ENCODE data around the gene UNC45A.
A peak's percentile ranks its signal among the peaks of the same experiment; 100 is the strongest.
"Not testable (repeated sequence)": the region's sequence is repeated elsewhere in the genome, so short reads cannot be mapped to it uniquely, and the experiment has no call there.

The UNC45A gene

DNA sequence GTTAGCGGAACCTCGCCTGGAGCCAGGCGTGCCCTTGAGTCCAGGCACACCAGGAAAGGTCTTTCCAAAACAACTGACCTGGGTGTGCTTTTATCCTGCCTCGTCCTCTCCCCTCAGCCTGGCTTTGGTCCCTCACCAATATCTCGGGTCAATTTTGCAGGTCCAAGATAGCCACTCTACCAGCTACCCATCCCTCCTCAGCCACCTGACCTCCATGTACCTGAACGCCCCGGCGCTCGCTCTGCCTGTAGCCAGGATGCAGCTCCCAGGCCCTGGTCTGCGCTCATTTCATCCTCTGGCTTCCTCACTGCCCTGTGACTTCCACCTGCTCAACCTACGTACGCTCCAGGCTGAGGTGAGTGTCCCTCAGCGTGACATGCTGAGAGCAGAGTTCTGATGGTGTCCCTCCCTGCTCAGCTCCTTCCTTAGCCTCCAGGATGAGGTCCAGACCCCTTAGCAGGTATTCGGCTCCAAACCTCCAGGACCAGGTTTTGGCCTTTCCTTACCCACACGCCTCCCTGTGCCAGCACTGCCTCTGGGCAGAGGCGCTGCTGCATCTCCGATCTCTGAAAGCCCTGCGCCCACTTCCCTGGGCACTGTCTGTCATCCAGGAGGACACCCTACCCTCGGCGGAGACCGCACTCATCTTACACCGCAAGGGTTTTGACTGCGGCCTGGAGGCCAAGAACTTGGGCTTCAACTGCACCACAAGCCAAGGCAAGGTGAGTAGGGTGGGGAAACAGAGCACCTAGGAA, 16.9 kb upstream of the UNC45A start:
- no peak for DNase-seq

DNA sequence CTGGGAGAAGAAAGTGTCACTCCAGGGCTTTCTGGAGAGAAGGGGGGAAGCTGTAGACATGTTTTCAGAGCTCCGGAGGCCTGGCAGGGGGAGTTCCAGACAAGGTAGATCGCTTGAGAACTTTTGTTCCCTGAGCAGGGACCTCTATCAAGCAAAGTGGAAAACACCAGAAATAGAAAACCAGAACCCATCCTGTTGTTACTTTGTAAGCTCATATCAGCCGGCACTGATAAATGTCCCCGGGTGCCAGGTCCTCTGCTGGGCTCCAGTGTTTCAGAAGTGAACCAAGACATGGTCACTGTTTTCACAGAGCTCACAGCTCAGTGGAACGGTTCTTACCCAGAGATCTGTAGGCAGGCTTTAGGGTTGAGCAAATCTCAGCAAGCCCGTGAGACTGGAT, 16.2 kb upstream of the UNC45A start:
- DNase-seq: no peak

DNA sequence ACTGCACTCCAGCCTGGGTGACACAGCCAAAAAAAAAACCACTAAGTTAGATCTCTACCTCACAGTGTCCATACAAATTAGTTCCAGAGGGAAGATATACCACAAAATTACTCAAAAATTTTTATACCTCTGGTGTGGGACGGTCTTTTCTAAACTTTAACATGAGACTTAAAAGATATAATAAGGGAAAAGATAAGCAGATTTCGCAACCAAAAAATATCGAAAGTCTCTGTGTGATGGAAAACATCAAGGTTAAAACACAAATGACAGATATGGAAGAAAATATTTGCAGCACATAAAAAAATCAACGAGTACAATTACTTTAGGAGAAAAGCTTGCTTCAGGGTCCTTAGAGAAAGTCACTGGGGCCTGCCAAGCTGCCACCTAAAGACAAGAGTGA, 13.2 kb upstream of the UNC45A start:
- DNase-seq: no peak

DNA sequence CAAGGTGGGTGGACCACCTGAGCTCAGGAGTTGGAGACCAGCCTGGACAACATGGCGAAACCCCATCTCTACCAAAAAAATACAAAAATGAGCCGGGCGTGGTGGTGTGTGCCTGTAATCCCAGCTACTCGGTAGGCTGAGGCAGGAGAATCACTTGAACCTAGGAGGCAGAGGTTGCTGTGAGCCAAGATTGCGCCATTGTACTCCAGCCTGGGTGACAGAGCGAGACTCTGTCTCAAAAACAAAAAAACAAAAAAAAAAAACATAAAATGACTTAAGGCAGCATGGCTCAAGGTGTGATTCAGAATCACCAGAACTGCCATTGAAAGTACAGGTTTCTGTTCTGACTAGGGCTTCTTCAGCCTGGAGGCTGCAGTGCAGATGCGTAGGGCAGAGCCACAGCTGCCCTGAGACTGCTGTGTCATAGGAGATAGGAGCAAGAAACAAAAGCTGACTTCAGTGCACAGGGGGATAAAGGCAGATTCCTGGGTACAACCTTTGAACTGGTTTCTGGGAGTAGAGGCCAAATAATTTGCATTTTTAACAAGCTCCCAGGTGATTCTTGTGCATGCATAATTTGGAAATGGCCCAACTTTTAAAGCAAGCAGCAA, 12.3 kb upstream of the UNC45A start:
- not testable (repeated sequence) for DNase-seq

DNA sequence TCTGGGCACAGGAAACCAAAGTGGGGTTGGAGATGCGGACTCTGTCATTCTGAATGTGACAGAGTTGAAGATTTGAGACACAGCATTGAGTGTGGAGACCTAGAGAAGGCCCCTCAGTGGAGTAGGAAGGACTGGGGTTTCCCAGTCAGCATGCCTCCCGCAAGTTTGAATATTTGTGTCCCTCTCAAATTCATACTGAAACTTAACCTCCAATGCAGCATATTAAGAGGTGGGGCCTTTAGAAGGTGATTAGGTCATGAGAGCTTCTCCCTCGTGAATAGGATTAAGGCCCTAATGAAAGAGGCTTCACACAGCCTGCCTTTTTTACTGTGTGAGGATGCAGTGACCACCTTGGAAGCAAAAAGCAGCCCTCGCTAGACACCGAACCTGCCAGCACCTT, 10.7 kb upstream of the UNC45A start:
- DNase-seq: no peak

DNA sequence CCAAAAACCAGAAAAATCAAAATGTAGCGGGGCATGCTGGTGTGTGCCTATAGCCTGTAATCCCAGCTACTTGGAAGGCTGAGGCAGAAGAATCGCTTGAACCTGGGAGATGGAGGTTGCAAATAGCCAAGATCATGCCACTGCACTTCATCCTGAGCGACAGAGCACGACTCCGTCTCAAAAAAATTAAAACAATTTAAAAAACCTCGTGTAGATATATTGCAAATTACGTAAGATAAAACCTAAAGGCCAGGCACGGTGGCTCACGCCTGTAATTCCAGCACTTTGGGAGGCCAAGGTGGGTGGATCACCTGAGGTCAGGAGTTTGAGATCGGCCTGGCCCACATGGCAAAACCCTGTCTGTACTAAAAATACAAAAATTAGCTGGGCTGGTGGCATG, 8.3 kb upstream of the UNC45A start:
- DNase-seq: not testable (repeated sequence)

DNA sequence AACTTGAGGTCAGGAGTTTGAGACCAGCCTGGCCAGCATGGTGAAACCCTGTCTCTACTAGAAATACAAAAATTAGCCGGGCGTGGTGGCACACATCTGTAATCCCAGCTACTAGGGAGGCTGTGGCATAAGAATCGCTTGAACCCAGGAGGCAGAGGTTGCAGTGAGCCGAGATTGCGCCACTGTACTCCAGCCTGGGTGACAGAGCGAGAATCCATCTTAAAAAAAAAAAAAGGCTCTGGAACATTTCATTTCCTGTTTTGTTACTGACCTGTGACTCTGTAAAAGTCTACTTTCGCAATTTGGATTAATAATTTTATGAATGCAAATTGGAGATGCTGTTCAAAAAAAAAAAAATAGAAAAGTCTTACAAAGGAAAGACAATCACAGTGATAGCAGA, 7.0 kb upstream of the UNC45A start:
- not testable (repeated sequence) for DNase-seq

DNA sequence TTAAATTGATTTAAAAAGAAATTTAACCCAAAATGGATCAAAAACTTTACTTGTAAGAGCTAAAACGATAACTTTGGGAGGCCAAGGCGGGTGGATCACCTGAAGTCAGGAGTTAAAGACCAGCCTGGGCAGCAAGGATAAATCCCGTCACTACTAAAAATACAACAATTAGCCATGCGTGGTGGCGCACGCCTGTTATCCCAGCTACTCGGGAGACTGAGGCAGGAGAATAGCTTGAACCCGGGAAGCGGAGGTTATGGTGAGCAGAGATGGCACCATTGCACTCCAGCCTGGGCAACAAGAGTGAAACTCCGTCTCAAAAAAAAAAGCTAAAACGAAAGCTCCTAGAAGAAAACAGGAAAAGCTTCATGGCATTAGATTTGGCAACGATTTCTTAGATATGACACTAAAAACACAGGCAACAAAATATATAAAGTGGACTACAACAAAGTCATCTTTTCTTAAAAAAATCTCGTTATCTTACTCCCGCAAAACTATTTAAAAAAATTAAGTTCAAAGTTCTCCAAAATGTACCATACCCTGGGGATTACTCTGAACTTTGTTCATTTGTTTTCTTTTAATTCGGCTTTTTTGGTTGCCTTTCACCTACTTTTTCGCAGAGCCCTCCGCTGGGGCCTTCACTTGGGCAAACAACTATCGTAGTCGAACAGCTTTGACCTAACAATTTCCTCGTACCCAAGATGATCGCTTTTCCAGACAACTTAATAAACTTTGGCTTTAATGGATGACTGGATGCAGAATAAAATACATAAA, 5.7 kb upstream of the UNC45A start:
- no peak for DNase-seq

DNA sequence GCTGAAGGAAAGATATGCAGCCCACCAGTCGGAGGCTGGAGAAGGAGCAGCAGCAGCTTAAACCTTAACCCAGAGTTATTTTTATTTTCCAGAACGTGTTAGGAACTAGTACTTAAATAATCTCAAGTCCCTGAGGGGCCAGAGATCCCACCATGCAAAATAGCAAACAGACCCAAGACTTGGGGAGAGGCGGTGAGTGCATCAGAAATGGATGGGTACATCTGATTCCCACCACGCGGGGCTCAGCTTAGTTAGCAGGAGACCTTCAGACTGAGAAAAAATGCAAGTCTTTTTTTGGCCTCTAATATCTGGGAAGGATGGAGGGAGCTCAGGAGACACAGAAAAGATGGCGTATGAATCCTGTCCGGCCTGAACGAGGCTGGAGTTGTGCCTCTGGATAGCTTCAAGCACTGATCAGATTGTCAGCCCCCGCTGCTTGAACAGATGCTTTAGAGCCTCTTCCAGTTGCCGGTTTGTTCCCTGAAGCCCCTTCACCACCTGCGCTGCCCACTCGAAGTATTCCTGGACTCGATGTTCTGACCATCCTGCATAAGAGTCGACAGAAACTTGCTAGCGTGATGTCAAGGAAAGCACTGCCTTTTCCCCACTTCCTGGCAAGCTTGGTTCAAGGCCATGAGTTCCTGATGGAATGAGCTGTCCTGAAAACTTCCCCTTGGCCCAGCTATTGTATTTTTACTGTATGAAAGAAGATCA, 4.1 kb upstream of the UNC45A start:
- no peak for DNase-seq

DNA sequence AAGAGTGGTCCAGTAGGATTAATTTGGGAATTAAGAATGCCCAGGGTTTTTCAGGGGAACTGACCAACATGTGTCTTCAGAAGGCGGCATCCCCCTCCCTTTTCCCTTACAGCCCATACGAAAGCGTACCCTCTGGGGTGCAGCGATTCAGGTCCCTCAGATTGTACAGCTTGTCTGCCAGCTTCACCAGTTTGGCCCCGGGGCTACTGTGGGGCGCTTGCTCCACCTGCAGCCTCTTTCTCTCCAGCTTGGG, 3.6 kb upstream of the UNC45A start:
- no peak for DNase-seq

DNA sequence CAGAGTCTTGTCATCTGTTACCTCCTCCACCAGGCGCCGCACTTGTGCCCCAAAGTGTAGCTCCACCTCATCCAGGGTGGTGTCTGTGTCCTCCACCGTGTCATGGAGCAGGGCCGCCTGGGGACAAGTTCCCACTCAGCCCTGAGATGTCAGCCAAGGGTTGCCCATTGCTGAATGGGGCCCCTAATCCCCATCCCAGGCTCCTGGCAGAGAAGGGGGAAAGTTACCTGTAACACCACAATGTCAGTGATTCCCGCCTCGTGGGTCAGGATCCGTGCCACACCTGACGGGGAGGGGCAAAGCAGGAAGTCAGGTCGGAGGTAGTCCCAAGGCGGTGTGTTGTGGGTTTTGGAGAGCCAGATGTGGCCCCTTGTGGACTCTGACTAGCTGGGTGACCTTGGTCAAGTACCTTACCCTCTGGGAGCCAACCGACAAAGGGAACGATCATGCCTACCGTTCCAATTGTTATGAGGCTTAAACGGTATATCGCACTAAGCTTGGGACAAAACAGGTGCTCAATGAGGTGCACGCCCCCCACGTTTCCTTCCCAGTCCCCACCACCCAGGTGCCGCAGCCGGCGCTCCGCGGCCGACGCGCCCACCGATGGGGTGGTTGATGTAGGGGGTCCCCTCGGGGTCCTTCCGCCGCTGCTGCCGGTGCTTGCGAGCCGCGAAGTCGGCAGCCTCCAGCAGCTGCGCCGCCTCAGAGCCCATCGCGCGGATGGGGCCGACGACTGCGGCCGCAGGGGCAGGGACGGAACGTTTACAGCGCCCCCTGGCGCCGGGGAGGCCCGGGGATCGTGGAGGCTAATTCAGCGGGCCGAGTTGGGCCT, 3.0 kb upstream of the UNC45A start, which contains the start of gene HDDC3:
HDDC3 (minus strand) TSS at position 722 of the 832 bp plus-strand sequence; CDS start at position 713, 9 bp downstream.
- DNase-seq: peak; percentile 91

DNA sequence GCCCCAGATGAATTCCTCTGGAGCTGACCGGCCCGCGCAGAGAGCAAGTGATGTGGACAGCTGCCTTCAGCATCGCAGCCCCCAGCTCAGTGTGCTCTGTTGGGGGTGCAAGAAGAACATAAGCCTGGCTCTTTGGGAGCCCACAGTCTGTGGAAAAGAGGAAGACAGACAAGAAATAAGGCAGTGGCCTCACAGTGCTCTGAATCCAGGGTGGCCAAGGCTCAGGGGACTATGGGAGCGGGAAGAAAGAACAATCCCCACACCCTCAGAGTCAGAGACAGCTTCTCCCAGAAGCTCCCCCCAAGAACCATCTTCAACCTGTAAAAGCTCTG, 2.5 kb upstream of the UNC45A start:
- no peak for DNase-seq

DNA sequence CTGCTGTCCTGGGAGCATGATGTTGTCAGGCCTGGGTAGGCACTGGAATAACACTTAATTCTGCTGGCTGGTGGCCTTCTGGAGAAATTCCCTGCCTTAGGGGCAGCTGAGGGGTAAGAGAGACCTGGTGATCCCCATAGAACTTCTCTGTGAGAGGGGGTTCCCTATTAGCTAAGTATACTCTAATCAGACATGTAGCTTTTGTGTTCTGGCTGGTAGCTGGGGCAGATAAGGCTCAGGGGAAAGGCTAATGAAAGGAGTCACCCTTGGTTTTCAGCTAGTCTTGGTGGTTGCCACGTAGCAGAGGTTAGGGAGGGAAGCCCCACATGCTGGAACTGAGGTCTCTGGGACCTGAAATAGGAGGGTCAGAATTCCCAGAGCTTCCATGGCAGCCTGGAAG, 1.8 kb upstream of the UNC45A start:
- DNase-seq: no peak

DNA sequence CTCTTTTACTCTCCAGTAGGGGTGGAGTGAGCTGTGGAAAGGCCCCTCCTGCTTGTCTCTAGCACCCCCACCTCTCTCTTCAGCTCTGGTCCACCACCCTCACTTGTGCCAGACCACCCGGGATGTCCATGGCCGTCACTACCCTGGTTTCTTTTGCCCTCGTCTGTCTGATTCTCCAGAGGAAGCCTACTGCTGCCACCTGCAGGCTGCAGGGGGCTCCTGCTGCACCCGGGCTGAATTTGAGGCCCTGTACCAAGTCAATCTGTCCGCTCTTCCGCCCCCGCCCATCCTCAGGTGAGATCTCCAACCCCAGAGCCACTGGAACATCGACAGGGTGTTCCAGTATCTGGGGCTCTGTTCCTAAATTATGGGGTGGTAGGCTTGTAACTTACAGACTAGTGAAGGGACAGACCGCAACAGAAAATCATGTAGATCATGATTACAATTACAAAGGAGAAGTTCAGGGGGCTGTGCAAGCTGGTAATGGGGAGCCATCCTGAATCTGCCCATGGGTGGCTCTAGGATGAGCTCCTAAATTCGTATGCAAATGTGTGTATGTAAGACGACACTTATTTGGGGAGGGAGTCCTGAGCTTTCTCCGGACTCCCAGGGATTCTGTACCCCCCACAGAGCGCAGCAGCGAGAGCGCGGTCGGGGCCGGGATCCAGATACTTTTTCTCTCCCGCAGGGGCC, 683 bp upstream of the UNC45A start:
- DNase-seq: peak; percentile 84

DNA sequence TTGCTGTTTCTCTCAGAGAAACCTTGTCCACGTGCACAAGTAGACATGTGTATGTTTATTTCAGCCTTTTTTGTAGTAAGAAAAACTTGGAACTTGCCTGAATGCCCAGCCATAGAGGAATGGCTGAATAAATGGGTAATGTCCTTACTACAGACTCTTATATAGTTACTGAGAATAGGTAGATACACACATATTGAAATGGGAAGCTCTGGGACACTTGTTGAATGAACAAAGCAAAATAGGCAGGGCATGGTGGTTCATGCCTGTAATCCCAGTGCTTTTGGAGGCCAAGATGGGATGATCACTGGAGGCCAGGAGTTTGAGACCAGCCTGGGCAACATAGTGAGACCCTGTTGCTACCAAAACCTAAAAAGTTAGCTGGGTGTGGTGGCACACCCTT, 1.7 kb downstream of the UNC45A start:
- no peak for DNase-seq

DNA sequence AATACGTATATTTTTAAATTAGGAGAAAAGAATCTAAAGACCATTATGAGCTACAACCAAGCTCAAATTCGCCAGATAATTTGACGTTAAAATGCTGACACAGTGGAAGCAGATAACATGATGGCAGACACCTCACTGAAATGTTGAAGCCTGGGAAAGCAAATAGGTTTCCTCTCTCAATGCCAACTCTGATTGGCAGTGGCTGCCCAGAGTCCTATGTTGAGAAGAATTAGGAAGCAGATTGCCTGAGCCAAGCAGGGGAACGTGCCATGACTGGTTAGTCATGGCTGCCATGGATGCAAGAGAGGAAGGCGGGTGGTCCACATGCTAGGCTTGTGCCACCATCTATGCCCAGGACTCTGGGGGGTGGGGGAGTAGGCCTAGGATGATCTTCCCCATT, 3.2 kb downstream of the UNC45A start:
- no peak for DNase-seq

DNA sequence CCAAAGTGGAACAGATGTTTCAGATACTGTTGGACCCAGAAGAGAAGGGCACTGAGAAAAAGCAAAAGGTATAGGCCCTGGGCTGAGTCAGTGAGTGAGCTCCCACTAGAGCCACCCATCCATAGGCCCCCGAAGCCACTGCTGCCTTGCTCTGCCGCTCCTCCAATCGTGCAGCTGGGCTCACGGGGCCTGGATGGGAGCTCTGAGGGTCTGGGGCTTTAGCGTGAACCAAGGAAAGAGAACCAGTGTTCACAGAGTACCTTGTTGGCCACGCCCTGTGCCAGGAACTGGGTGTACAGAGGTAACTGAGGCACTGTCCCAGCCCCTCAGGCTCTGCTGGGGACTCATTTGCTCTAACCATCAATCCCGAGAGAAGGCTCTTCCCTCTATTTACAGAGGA, 4.7 kb downstream of the UNC45A start:
- DNase-seq: no peak

DNA sequence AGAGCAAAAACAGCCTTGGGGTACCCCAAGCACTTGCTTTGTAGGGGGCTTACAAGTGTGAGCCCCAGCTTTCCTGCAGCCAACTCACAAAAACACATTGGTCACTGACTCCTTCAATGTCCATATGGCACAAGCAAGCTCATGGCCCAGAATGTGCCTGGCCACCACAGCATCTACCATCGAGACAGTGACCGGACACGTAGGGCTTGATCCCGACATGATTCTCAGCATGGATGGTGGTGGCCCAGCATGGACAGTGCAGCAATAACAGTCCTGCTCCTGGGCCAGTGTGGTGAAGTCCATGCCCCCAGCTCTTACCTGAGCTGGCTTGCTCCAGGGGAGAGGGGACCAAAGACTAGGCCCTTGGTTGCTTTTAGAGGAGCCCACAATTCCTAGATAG, 6.0 kb downstream of the UNC45A start:
- DNase-seq: no peak

DNA sequence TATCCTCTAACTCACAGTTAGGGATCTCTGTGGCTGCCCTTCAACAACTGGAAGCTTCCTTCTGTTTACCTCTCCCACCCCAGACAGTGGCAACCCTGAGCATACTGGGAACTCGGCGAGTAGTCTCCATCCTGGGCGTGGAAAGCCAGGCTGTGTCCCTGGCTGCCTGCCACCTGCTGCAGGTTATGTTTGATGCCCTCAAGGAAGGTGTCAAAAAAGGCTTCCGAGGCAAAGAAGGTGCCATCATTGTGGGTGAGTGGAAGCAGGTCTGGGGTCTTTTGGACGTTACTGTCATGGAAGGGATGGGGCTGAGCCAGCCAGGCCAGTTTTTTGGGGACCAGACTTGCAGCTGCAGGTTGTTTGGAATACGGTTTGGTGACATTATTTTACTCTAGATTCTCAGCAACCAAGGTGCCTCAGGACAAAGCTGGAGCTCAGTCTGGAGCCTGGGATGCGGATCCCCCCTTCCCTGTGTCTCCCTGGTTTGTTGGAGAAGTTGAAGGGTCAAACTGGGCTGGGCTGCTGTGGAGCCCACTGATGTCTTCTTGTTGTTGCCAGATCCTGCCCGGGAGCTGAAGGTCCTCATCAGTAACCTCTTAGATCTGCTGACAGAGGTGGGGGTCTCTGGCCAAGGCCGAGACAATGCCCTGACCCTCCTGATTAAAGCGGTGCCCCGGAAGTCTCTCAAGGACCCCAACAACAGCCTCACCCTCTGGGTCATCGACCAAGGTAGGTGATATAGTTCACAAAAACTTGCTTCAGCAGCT, 7.5 kb downstream of the UNC45A start:
- no peak for DNase-seq

DNA sequence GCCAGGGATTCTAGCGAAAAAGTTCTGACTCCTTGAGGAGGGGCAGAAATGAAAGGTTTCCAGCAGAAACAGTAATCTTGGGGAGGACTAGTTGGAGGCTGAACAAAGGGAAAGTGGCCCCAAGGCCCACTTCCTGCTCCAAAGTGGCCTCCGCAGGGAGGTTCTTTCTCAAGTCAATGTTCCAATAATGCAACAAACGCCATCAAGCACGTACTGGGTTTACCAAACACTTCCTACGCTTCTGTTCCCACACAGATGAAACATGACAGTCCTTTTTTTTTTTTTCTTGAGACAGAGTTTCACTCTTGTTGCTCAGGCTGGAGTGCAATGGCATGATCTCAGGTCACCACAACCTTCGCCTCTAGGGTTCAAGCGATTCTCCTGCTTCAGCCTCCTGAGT, 10.0 kb downstream of the UNC45A start:
- DNase-seq: no peak

DNA sequence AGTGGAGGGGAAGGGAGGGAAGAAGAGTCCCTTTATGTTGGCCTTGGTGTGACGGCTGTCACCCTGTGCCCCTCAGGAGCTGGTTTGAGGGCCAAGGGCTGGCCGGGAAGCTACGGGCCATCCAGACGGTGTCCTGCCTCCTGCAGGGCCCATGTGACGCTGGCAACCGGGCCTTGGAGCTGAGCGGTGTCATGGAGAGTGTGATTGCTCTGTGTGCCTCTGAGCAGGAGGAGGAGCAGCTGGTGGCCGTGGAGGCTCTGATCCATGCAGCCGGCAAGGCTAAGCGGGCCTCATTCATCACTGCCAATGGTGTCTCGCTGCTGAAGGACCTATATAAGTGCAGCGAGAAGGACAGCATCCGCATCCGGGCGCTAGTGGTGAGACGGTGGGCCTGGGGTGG, 11.5 kb downstream of the UNC45A start:
- DNase-seq: no peak

Data from activated CD8-positive, alpha-beta memory T cell treated with anti-CD3 and anti-CD28 coated beads, Interleukin-2, amount 50 U/mL, for 4 hours (primary cell).